Activated T-cell treated with anti-CD3 and anti-CD28 coated beads for 1 hour (primary cell): ENCODE measurements around the gene ARHGAP15.

ENCODE experiments used
- DNase-seq: peaks from one replicate; pipeline ENCODE4 v3.0.0-alpha.2; 2020; ENCODE audit warnings: low read depth

ARHGAP15 gene

GRCh38 chr2:143262389-143262788, 133.2 kb downstream of the ARHGAP15 start:
- DNase-seq, result no peak

- DNase-seq, result no peak
Measured at GRCh38 chr2:143263066-143263625, 133.9 kb downstream of the ARHGAP15 start.

- DNase-seq, result no peak
Measured at GRCh38 chr2:143264851-143265250, 135.6 kb downstream of the ARHGAP15 start.

- no peak for DNase-seq
Measured at GRCh38 chr2:143279672-143280071, 150.5 kb downstream of the ARHGAP15 start.

GRCh38 chr2:143280097-143280757, 151.0 kb downstream of the ARHGAP15 start:
- no peak for DNase-seq

GRCh38 chr2:143282684-143283083, 153.5 kb downstream of the ARHGAP15 start:
- no peak for DNase-seq

GRCh38 chr2:143284087-143284675, 155.0 kb downstream of the ARHGAP15 start:
- no peak for DNase-seq

- no peak for DNase-seq
Measured at GRCh38 chr2:143289025-143289424, 159.8 kb downstream of the ARHGAP15 start.

- no peak for DNase-seq
Measured at GRCh38 chr2:143290221-143290620, 161.0 kb downstream of the ARHGAP15 start.

GRCh38 chr2:143294068-143294467, 164.8 kb downstream of the ARHGAP15 start:
- no peak for DNase-seq

- no peak for DNase-seq
Measured at GRCh38 chr2:143296089-143296488, 166.9 kb downstream of the ARHGAP15 start.

GRCh38 chr2:143297182-143297581, 168.0 kb downstream of the ARHGAP15 start:
- DNase-seq, result no peak

- DNase-seq, result no peak
Measured at GRCh38 chr2:143300536-143300935, 171.3 kb downstream of the ARHGAP15 start.

- DNase-seq, result no peak
Measured at GRCh38 chr2:143311426-143311825, 182.2 kb downstream of the ARHGAP15 start.

GRCh38 chr2:143312441-143312840, 183.2 kb downstream of the ARHGAP15 start:
- no peak for DNase-seq

GRCh38 chr2:143313861-143314260, 184.6 kb downstream of the ARHGAP15 start:
- no peak for DNase-seq

GRCh38 chr2:143321994-143322393, 192.8 kb downstream of the ARHGAP15 start:
- no peak for DNase-seq

GRCh38 chr2:143329288-143329687, 200.1 kb downstream of the ARHGAP15 start:
- DNase-seq, result no peak

GRCh38 chr2:143333168-143333791, 204.1 kb downstream of the ARHGAP15 start:
- no peak for DNase-seq

GRCh38 chr2:143333847-143334246, 204.6 kb downstream of the ARHGAP15 start:
- DNase-seq, result no peak

GRCh38 chr2:143334837-143335236, 205.6 kb downstream of the ARHGAP15 start:
- DNase-seq, result no peak

- no peak for DNase-seq
Measured at GRCh38 chr2:143336719-143337210, 207.5 kb downstream of the ARHGAP15 start.

- no peak for DNase-seq
Measured at GRCh38 chr2:143341478-143341877, 212.3 kb downstream of the ARHGAP15 start.
